ENCODE results near the gene TASL. TPM values are rescaled to one million over a fixed set of nuclear protein-coding genes. Genes with fewer than 3 reads are reported as not detected.
"Not testable (repeated sequence)": the region's sequence is repeated elsewhere in the genome, so short reads cannot be mapped to it uniquely, and the experiment has no call there.

Gene TASL
- total and polyA plus RNA-seq, 2 donors (not counting 3 experiments of a cell fraction or from before 2014, with no cell fraction given) = not detected

- H3K4me3 ChIP-seq (replicated peaks in 1 of 3; ENCODE audit: insufficient read depth in 1 of 3, low read depth in 1 of 3, low read length in 3 of 3) = no peak overlapping the region
- H3K4me1 ChIP-seq (ENCODE audit: control insufficient read depth, extremely low read depth, insufficient read depth, low read length) = no peaks in the 10 kb centered on the region
- no TSS peak for BruUV-seq (replicated peaks)
- H3K9me3 ChIP-seq (replicated peaks; ENCODE audit: control insufficient read depth, insufficient read depth, low read length) = no peaks in the 10 kb centered on the region
- dilution Hi-C loops (cut with MboI; ENCODE audit: extremely low pct_ligation_motif_present, low sequenced_read_pairs) = no loop called here
- H2AFZ ChIP-seq (ENCODE audit: low read depth, low read length) = no peak overlapping the region
- POLR2A ChIA-PET = no interaction called here
- H3K27me3 ChIP-seq (ENCODE audit: control insufficient read depth in 2 of 2, insufficient read depth in 2 of 2, low read length in 2 of 2) = no peaks in the 10 kb centered on the region
- no peak overlapping the region for H3K9ac ChIP-seq (replicated peaks; ENCODE audit: extremely low read depth, insufficient read depth, low read length)
- intact Hi-C loops (cut with micrococcal nuclease) = no loop called here
- TF ChIP-seq POLR2A (IDR thresholded peaks at IDR 0.05; ENCODE audit: low read depth, low read length) = no peak
- TF ChIP-seq CTCF (IDR thresholded peaks at IDR 0.05; ENCODE audit: extremely low read depth in 1 of 2, insufficient read depth in 1 of 2, low read depth in 1 of 2, low read length in 2 of 2) = no peak
- no peak for TF ChIP-seq EZH2 (IDR thresholded peaks at IDR 0.05; ENCODE audit: borderline replicate concordance, low read depth, low read length, severe bottlenecking)
- no peak for TF ChIP-seq JUN (IDR thresholded peaks at IDR 0.05; ENCODE audit: borderline replicate concordance, insufficient read depth, insufficient read length, low read depth)
- no peak for TF ChIP-seq GATA2 (IDR thresholded peaks at IDR 0.05; ENCODE audit: insufficient read depth, insufficient read length, low read depth, low read length)
- no peak for TF ChIP-seq FOS (IDR thresholded peaks at IDR 0.05; ENCODE audit: borderline replicate concordance, insufficient read depth, low read length)
- TF ChIP-seq POLR2AphosphoS5 (IDR thresholded peaks at IDR 0.05; ENCODE audit: insufficient read depth, low read depth, low read length) = no peak
- TF ChIP-seq MAX (IDR thresholded peaks at IDR 0.05; ENCODE audit: insufficient read depth, insufficient read length) = no peak
- FAIRE-seq = no peak
- CTCF ChIA-PET = no interaction called here
- H3K4me2 ChIP-seq (ENCODE audit: insufficient read depth, low read length) = no peak overlapping the region
- no peaks in the 10 kb centered on the region for H3K79me2 ChIP-seq (ENCODE audit: control insufficient read depth, insufficient read depth, low read length)
- H3K36me3 ChIP-seq (ENCODE audit: control insufficient read depth in 2 of 2, extremely low read depth in 1 of 2, insufficient read depth in 2 of 2, low read length in 2 of 2) = no peaks in the 10 kb centered on the region
- H4K20me1 ChIP-seq (replicated peaks; ENCODE audit: control insufficient read depth, extremely low read depth, insufficient read depth, low read length) = no peaks in the 10 kb centered on the region
- no peak for DNase-seq (ENCODE audit: low read depth, low spot score)
- no peaks in the 10 kb centered on the region for H3K9me1 ChIP-seq (replicated peaks; ENCODE audit: control insufficient read depth, extremely low read depth, insufficient read depth, low read length)
- no peak overlapping the region for H3K27ac ChIP-seq (ENCODE audit: insufficient read depth, low read depth, low read length)
These were observed 29.6 kb upstream of the TASL start for GRCh38 chrX:30607155-30607554.

- H3K79me2 ChIP-seq (ENCODE audit: control insufficient read depth, insufficient read depth, low read length); BruUV-seq (replicated peaks); CTCF ChIA-PET; POLR2A ChIA-PET; H4K20me1 ChIP-seq (replicated peaks; ENCODE audit: control insufficient read depth, extremely low read depth, insufficient read depth, low read length); intact Hi-C loops (cut with micrococcal nuclease); H2AFZ ChIP-seq (ENCODE audit: low read depth, low read length); H3K36me3 ChIP-seq (ENCODE audit: control insufficient read depth in 2 of 2, extremely low read depth in 1 of 2, insufficient read depth in 2 of 2, low read length in 2 of 2); DNase-seq (ENCODE audit: low read depth, low spot score); H3K9ac ChIP-seq (replicated peaks; ENCODE audit: extremely low read depth, insufficient read depth, low read length); H3K4me2 ChIP-seq (ENCODE audit: insufficient read depth, low read length); H3K27me3 ChIP-seq (ENCODE audit: control insufficient read depth in 2 of 2, insufficient read depth in 2 of 2, low read length in 2 of 2); dilution Hi-C loops (cut with MboI; ENCODE audit: extremely low pct_ligation_motif_present, low sequenced_read_pairs); H3K4me3 ChIP-seq (replicated peaks in 1 of 3; ENCODE audit: insufficient read depth in 1 of 3, low read depth in 1 of 3, low read length in 3 of 3); H3K9me3 ChIP-seq (replicated peaks; ENCODE audit: control insufficient read depth, insufficient read depth, low read length); H3K4me1 ChIP-seq (ENCODE audit: control insufficient read depth, extremely low read depth, insufficient read depth, low read length); H3K27ac ChIP-seq (ENCODE audit: insufficient read depth, low read depth, low read length); H3K9me1 ChIP-seq (replicated peaks; ENCODE audit: control insufficient read depth, extremely low read depth, insufficient read depth, low read length): not testable (repeated sequence)
- peak; percentile 55 for FAIRE-seq
These were observed 23.0 kb upstream of the TASL start for GRCh38 chrX:30600269-30601176.

Data from endothelial cell of umbilical vein (primary cell).